NT2/D1 (cell line): ENCODE measurements around the gene AMIGO2.
"Not testable (repeated sequence)": the region's sequence is repeated elsewhere in the genome, so short reads cannot be mapped to it uniquely, and the experiment has no call there.

Experiments
- DNase-seq: peaks from one replicate; pipeline ENCODE4 v3.0.0-alpha.2; 2011; ENCODE audit warnings: low read depth, low spot score
- H3K27me3 ChIP-seq: 2 replicates; pipeline ENCODE4 v1.6.0; 2011; ENCODE audit warnings: mild to moderate bottlenecking; ENCODE audit not compliant: insufficient read length, insufficient read depth
- H3K36me3 ChIP-seq: 2 replicates; pipeline ENCODE4 v1.6.1; 2011; ENCODE audit warnings: mild to moderate bottlenecking, low read length, mixed read lengths; ENCODE audit not compliant: insufficient read depth, insufficient read length
- H3K4me1 ChIP-seq: 2 replicates; pipeline ENCODE4 v1.5.1; 2011; ENCODE audit not compliant: insufficient read depth, insufficient read length
- H3K4me3 ChIP-seq: 2 replicates; pipeline ENCODE4 v1.5.1; 2011; ENCODE audit warnings: low read depth; ENCODE audit not compliant: insufficient read length
- H3K9ac ChIP-seq: 2 replicates; pipeline ENCODE4 v1.6.0; 2011; ENCODE audit warnings: low read depth; ENCODE audit not compliant: insufficient read length
- H3K9me3 ChIP-seq: 2 replicates; pipeline ENCODE4 v1.5.1; 2011; ENCODE audit warnings: mild to moderate bottlenecking, low read length; ENCODE audit not compliant: insufficient read depth
- SUZ12 ChIP-seq: IDR thresholded peaks from 2 replicates; pipeline ENCODE4 v1.6.1; 2011; ENCODE audit not compliant: insufficient read length, insufficient read depth; ENCODE audit errors: extremely low read depth
- YY1 ChIP-seq: IDR thresholded peaks from 2 replicates; pipeline ENCODE4 v1.6.1; 2011; ENCODE audit not compliant: insufficient read length, insufficient read depth
- ZNF274 ChIP-seq: IDR thresholded peaks from 2 replicates; pipeline ENCODE4 v1.6.1; 2011; ENCODE audit warnings: mild to moderate bottlenecking, low read depth, low read length

The AMIGO2 gene

GRCh38 chr12:47070310-47070709 is 9.4 kb downstream of the AMIGO2 start:
- TF ChIP-seq YY1 (no peak), ZNF274 (no peak), SUZ12 (no peak)

GRCh38 chr12:47068539-47068938 is 11.2 kb downstream of the AMIGO2 start:
- Histone ChIP-seq H3K36me3 (no peaks in the 10 kb centered on the region), H3K9ac (no peak overlapping the region)

More at GRCh38 chr12:47070310-47070709, 9.4 kb downstream of the AMIGO2 start:
- Histone ChIP-seq H3K4me3 (no peak overlapping the region), H3K27me3 (no peaks in the 10 kb centered on the region), H3K9me3 (no peaks in the 10 kb centered on the region), H3K4me1 (peaks cover 3% of the 10 kb centered on the region), H3K9ac (no peak overlapping the region), H3K36me3 (no peaks in the 10 kb centered on the region)
- DNase-seq = no peak

GRCh38 chr12:47067771-47068431 is 11.9 kb downstream of the AMIGO2 start:
- no peaks in the 10 kb centered on the region for H3K36me3 ChIP-seq
- H3K9ac ChIP-seq = no peak overlapping the region
- no peaks in the 10 kb centered on the region for H3K27me3 ChIP-seq
- no peak overlapping the region for H3K4me3 ChIP-seq
- peaks cover 3% of the 10 kb centered on the region for H3K4me1 ChIP-seq
- no peak for DNase-seq
- no peaks in the 10 kb centered on the region for H3K9me3 ChIP-seq
- TF ChIP-seq SUZ12 = no peak
- TF ChIP-seq YY1 = no peak
- no peak for TF ChIP-seq ZNF274

More at GRCh38 chr12:47068539-47068938, 11.2 kb downstream of the AMIGO2 start:
- Histone ChIP-seq H3K4me3 (no peak overlapping the region), H3K4me1 (peaks cover 3% of the 10 kb centered on the region), H3K27me3 (no peaks in the 10 kb centered on the region), H3K9me3 (no peaks in the 10 kb centered on the region)
- no peak for DNase-seq
- TF ChIP-seq YY1 = no peak
- no peak for TF ChIP-seq ZNF274
- TF ChIP-seq SUZ12 = no peak

- Histone ChIP-seq H3K27me3 (no peaks in the 10 kb centered on the region), H3K4me3 (no peak overlapping the region), H3K9ac (no peak overlapping the region), H3K9me3 (no peaks in the 10 kb centered on the region), H3K36me3 (no peaks in the 10 kb centered on the region), H3K4me1 (peaks cover 3% of the 10 kb centered on the region)
- no peak for DNase-seq
- TF ChIP-seq YY1 = no peak
- TF ChIP-seq ZNF274 = no peak
- no peak for TF ChIP-seq SUZ12
Observed at GRCh38 chr12:47067176-47067575, 12.6 kb downstream of the AMIGO2 start.

- H3K27me3 ChIP-seq = no peaks in the 10 kb centered on the region
- no peaks in the 10 kb centered on the region for H3K9me3 ChIP-seq
- DNase-seq = no peak
Observed at GRCh38 chr12:47066278-47067025, 13.3 kb downstream of the AMIGO2 start.

GRCh38 chr12:47065546-47065945 is 14.2 kb downstream of the AMIGO2 start:
- H3K9ac ChIP-seq = no peak overlapping the region
- no peak overlapping the region for H3K4me3 ChIP-seq
- H3K9me3 ChIP-seq = no peaks in the 10 kb centered on the region
- TF ChIP-seq ZNF274 (no peak), YY1 (no peak), SUZ12 (no peak)
- H3K27me3 ChIP-seq = no peaks in the 10 kb centered on the region
- peaks cover 3% of the 10 kb centered on the region for H3K4me1 ChIP-seq
- DNase-seq = no peak
- no peaks in the 10 kb centered on the region for H3K36me3 ChIP-seq

More at GRCh38 chr12:47066278-47067025, 13.3 kb downstream of the AMIGO2 start:
- Histone ChIP-seq H3K4me1 (peaks cover 3% of the 10 kb centered on the region), H3K36me3 (no peaks in the 10 kb centered on the region), H3K9ac (no peak overlapping the region), H3K4me3 (no peak overlapping the region)
- TF ChIP-seq ZNF274 (no peak), SUZ12 (no peak), YY1 (no peak)

- DNase-seq, H3K27me3 ChIP-seq, H3K4me1 ChIP-seq, H3K9ac ChIP-seq, H3K36me3 ChIP-seq, H3K4me3 ChIP-seq: not testable (repeated sequence)
- H3K9me3 ChIP-seq = peaks cover 11% of the 10 kb centered on the region; the same call in 1 of the 2 replicates
Observed at GRCh38 chr12:47058640-47059039, 21.1 kb downstream of the AMIGO2 start.

GRCh38 chr12:47056944-47057343 is 22.8 kb downstream of the AMIGO2 start:
- peaks cover 11% of the 10 kb centered on the region; the same call in 1 of the 2 replicates for H3K9me3 ChIP-seq
- not testable (repeated sequence) for H3K36me3 ChIP-seq, H3K27me3 ChIP-seq, H3K4me3 ChIP-seq, H3K9ac ChIP-seq, H3K4me1 ChIP-seq, DNase-seq

GRCh38 chr12:47055856-47056255 is 23.9 kb downstream of the AMIGO2 start:
- peaks cover 21% of the 10 kb centered on the region for H3K9me3 ChIP-seq
- not testable (repeated sequence) for H3K9ac ChIP-seq, H3K27me3 ChIP-seq, H3K4me1 ChIP-seq, H3K4me3 ChIP-seq, H3K36me3 ChIP-seq, DNase-seq
